Jurkat, Clone E6-1 (cell line): Measurements from ENCODE around the gene PSAT1.

Experiments used
- DNase-seq: peaks from one replicate; pipeline ENCODE4 v3.0.0-alpha.2; 2011; ENCODE audit warnings: low read depth, low spot score
- H3K4me3 ChIP-seq: 2 replicates; pipeline ENCODE4 v1.5.1; 2011; ENCODE audit warnings: mild to moderate bottlenecking, low read length, control low read depth, moderate library complexity

PSAT1 gene

GRCh38 chr9:78354989-78355388, 58.1 kb downstream of the PSAT1 start:
- no peak for DNase-seq
- H3K4me3 ChIP-seq: no peak overlapping the region

GRCh38 chr9:78356634-78357033, 59.7 kb downstream of the PSAT1 start:
- DNase-seq: no peak

DNA sequence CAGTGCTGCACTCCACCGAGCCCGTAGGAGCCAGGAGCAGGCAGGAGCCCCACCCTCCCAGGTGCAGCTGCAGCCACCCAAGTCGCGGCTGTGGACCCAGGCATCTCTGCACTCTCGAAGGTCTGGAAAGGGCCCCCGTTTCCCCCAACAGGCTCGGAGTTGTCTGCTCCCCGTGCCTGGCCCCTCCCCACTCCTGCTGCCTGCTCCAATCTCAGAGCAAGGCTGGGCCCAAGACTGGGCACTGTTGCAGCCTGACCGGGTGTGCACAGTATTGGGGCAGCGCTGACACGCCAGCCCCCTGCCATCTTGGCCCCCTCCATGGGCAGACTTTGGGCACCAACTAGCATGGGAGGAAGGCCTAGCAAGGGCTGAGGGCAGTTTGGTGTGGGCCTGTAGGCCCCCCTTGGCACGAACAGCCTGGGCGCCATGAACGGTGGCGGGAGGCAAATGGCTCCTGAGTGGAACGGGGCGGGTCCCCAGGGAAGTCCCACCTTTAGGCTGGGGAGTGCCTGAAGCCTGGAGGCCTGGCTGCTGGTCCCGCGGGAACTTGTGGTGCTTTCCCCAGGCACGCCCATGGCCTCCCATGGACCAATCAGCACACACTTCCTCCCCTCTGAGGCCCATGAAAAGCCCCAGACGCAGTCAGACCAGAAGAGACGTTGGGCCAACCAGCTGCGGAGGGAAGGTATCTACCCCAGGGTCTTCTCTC, 60.4 kb downstream of the PSAT1 start:
- no peak overlapping the region for H3K4me3 ChIP-seq
- DNase-seq: no peak

More at GRCh38 chr9:78356634-78357033, 59.7 kb downstream of the PSAT1 start:
- no peak overlapping the region for H3K4me3 ChIP-seq

GRCh38 chr9:78358329-78359051, 61.6 kb downstream of the PSAT1 start:
- no peak overlapping the region for H3K4me3 ChIP-seq
- no peak for DNase-seq

DNA sequence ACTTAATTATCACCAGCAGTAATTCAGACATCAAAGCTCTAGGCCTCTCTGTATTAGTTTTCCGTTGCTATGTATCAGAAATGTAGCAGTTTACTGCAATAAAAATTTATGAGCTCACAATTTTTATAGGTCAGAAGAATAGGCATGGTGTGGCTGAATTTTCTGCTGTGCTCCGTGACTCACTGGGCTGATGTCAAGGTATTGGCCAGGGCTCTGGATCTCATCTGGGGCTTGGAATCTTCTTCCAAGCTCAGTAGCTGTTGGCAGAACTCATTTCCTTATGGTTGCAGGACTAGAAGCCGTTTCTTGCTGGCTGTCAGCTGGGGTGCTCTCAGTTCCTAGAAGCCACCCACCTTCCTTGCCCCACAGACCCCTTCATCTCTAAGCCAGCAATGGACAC, 66.3 kb downstream of the PSAT1 start:
- H3K4me3 ChIP-seq: no peak overlapping the region
- DNase-seq: no peak

- H3K4me3 ChIP-seq: no peak overlapping the region
- DNase-seq: no peak
Measured at GRCh38 chr9:78365748-78366697, 69.1 kb downstream of the PSAT1 start.

GRCh38 chr9:78366827-78367226, 69.9 kb downstream of the PSAT1 start:
- no peak overlapping the region for H3K4me3 ChIP-seq
- DNase-seq: no peak

- H3K4me3 ChIP-seq: no peak overlapping the region
- no peak for DNase-seq
Measured at GRCh38 chr9:78368236-78368635, 71.3 kb downstream of the PSAT1 start.

DNA sequence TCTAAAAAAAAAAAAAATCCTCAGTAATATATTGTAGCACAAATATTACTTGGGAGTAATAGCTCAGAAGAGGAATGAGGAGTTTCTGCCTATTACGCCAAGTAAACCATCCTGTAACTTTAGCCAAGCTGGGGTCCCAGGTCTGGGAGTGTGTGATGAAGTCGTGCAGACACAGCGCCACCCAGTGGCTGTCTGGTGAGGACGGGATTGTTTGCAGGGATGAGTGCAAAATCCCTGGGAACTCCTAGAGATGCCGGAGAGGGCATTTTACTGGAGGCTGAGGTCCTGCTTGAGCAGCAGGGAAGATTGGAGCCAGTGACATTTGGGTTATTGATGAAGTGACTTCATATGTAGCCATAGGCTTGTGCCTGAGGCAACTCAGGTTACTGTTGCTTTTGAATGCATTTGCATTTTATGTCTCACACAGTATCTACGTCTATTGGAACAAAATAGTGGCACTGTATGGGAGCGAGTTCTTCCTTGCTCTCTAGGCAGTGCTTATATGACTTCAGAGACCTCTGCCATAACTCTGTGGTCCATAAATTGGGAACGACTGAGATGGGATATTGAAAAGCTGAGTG, 72.8 kb downstream of the PSAT1 start:
- peak; percentile 46 for DNase-seq

DNA sequence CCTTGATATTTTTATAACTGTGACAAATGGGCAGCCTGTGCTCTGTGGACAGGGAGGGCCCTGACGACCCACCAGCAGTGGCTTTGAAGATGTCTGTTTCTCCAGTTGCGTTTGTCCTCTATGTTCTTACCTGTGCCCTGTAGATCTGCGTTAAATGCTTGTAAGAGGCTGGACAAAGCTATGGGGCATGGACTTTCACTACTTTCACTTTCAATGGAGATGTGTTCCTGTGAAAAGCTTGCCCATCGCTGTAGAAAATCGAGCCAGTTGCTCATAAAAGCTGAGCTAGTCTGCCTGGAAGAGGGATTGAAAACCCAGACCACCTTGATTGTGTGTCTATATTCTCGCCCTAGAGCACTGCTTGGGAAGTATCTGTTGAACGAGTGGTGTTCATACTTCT, 74.1 kb downstream of the PSAT1 start:
- DNase-seq: no peak
- no peak overlapping the region for H3K4me3 ChIP-seq

More for the DNA sequence above, 72.8 kb downstream of the PSAT1 start:
- no peak overlapping the region for H3K4me3 ChIP-seq

DNA sequence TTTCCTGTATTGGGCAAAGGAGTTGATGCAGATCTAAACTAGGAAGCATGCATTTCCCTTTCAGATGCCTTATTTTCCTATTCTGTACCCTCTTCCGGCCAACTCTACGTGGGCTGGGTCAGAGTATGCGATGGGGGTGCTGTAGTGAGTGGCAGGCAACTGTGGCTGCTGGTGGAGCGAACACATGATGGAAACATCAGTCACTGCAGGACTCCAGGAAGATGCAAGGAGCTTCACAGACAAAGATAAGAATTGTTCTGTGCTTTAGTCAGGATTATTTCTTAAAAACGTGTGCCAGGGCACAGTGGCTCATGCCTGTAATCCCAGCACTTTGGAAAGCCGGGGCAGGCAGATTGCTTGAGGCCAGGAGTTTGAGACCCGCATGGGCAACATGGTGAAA, 75.1 kb downstream of the PSAT1 start:
- no peak for DNase-seq
- no peak overlapping the region for H3K4me3 ChIP-seq
